ENCODE results near the gene DEPDC1B. TPM values are rescaled to one million over a fixed set of nuclear protein-coding genes. Genes with fewer than 3 reads are reported as not detected.
"Not testable (repeated sequence)": the region's sequence is repeated elsewhere in the genome, so short reads cannot be mapped to it uniquely, and the experiment has no call there.

Gene DEPDC1B
- total RNA-seq, 6 donors from 2014 or later: 0.49 to 3.1 (median 0.72) TPM; not detected in 1

GRCh38 chr5:60563696-60564324, 136.2 kb downstream of the DEPDC1B start:
- 91 to 94% methylated on average over 13 of the region's 13 CpGs for WGBS, 2 donors
- Histone ChIP-seq H3K4me3 (no peak overlapping the region), H3K9me3 (peaks cover 0 to 12% (median 5%) of the 10 kb centered on the region in 4 donors), H3K27ac (no peak overlapping the region), H3K4me1 (no peaks in the 10 kb centered on the region), H3K36me3 (no peaks in the 10 kb centered on the region), H3K27me3 (no peaks in the 10 kb centered on the region)
- no peak for TF ChIP-seq POLR2A (IDR thresholded peaks at IDR 0.05)
- no peak for TF ChIP-seq EP300 (IDR thresholded peaks at IDR 0.05)
- TF ChIP-seq, protein P1, sequence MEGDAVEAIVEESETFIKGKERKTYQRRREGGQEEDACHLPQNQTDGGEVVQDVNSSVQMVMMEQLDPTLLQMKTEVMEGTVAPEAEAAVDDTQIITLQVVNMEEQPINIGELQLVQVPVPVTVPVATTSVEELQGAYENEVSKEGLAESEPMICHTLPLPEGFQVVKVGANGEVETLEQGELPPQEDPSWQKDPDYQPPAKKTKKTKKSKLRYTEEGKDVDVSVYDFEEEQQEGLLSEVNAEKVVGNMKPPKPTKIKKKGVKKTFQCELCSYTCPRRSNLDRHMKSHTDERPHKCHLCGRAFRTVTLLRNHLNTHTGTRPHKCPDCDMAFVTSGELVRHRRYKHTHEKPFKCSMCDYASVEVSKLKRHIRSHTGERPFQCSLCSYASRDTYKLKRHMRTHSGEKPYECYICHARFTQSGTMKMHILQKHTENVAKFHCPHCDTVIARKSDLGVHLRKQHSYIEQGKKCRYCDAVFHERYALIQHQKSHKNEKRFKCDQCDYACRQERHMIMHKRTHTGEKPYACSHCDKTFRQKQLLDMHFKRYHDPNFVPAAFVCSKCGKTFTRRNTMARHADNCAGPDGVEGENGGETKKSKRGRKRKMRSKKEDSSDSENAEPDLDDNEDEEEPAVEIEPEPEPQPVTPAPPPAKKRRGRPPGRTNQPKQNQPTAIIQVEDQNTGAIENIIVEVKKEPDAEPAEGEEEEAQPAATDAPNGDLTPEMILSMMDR (IDR thresholded peaks at IDR 0.05): no peak
- no peak for TF ChIP-seq POLR2AphosphoS5 (IDR thresholded peaks at IDR 0.05)
- ATAC-seq (ENCODE audit: low FRiP score in 2 of 2) (no peak), DNase-seq (no peak)

GRCh38 chr5:60553291-60553690, 146.7 kb downstream of the DEPDC1B start:
- H3K4me3 ChIP-seq; H3K36me3 ChIP-seq; H3K4me1 ChIP-seq; DNase-seq; H3K9me3 ChIP-seq; H3K27me3 ChIP-seq; ATAC-seq (ENCODE audit: low FRiP score in 2 of 2); H3K27ac ChIP-seq: not testable (repeated sequence)
- 93 to 97% methylated on average over 2 of the region's 2 CpGs for WGBS, 2 donors

DNA sequence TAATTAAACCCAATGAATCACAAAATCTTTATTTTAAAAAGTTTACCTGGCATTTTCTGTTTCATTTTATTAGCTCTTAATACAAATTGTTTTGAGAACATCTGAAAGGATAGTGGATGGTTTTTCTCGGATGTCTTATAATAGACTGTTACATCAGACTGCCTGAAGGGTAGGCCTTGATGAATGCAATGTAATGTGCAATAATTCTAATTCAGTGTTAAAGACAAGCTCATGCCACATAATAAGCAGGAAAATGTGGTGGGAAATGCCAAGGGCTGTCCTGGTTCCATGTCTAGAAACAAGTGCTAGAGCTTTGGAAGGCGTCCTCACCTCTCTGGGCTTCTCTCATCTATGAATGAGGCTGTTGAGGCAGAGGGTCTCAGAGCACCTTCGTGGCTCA, 148.1 kb downstream of the DEPDC1B start:
- DNase-seq (no peak), ATAC-seq (ENCODE audit: low FRiP score in 2 of 2) (no peak)
- WGBS, 2 donors: 75 to 88% methylated on average over 3 of the region's 3 CpGs
- Histone ChIP-seq H3K27me3 (no peaks in the 10 kb centered on the region), H3K27ac (no peak overlapping the region), H3K36me3 (no peaks in the 10 kb centered on the region), H3K9me3 (no peaks in the 10 kb centered on the region), H3K4me1 (no peaks in the 10 kb centered on the region), H3K4me3 (no peak overlapping the region)
- TF ChIP-seq EP300 (IDR thresholded peaks at IDR 0.05): no peak
- TF ChIP-seq, protein P1 (IDR thresholded peaks at IDR 0.05): no peak
- no peak for TF ChIP-seq POLR2AphosphoS5 (IDR thresholded peaks at IDR 0.05)
- TF ChIP-seq POLR2A (IDR thresholded peaks at IDR 0.05): no peak

- Histone ChIP-seq H3K4me1 (no peaks in the 10 kb centered on the region), H3K4me3 (no peak overlapping the region), H3K27ac (no peak overlapping the region), H3K9me3 (no peaks in the 10 kb centered on the region), H3K36me3 (no peaks in the 10 kb centered on the region), H3K27me3 (no peaks in the 10 kb centered on the region)
- TF ChIP-seq EP300 (IDR thresholded peaks at IDR 0.05): no peak
- no peak for TF ChIP-seq POLR2A (IDR thresholded peaks at IDR 0.05)
- TF ChIP-seq, protein P1 (IDR thresholded peaks at IDR 0.05): no peak
- no peak for DNase-seq
- no peak for ATAC-seq (ENCODE audit: low FRiP score in 2 of 2)
- WGBS, 2 donors: 88 to 100% methylated on average over 1 of the region's 1 CpG
These were observed 148.7 kb downstream of the DEPDC1B start for GRCh38 chr5:60551250-60551649.

- H3K9me3 ChIP-seq: no peaks in the 10 kb centered on the region
- no peaks in the 10 kb centered on the region for H3K4me1 ChIP-seq
- DNase-seq (no peak), ATAC-seq (ENCODE audit: low FRiP score in 2 of 2) (no peak)
- H3K27me3 ChIP-seq: no peaks in the 10 kb centered on the region
- no peak overlapping the region for H3K27ac ChIP-seq
- H3K36me3 ChIP-seq: no peaks in the 10 kb centered on the region
- TF ChIP-seq EP300 (IDR thresholded peaks at IDR 0.05): no peak
- TF ChIP-seq POLR2AphosphoS5 (IDR thresholded peaks at IDR 0.05): no peak
- TF ChIP-seq POLR2A (IDR thresholded peaks at IDR 0.05): no peak
- TF ChIP-seq, protein P1 (IDR thresholded peaks at IDR 0.05): no peak
- H3K4me3 ChIP-seq: no peak overlapping the region
- WGBS, 2 donors: 91 to 96% methylated on average over 1 of the region's 1 CpG
These were observed 149.7 kb downstream of the DEPDC1B start for GRCh38 chr5:60550311-60550710.
